Stimulated activated CD4-positive, alpha-beta T cell treated with anti-CD3 and anti-CD28 coated beads, Interleukin-4, amount 100 ng/mL, for 1 hour (primary cell): ENCODE results near the gene THAP2.
"Not testable (repeated sequence)": the region's sequence is repeated elsewhere in the genome, so short reads cannot be mapped to it uniquely, and the experiment has no call there.

ENCODE experiments used
- DNase-seq: peaks from one replicate; pipeline ENCODE4 v3.0.0-alpha.2; 2020

THAP2 gene

GRCh38 chr12:71662849-71663560 lies 1.1 kb upstream of the THAP2 start:
- peak; percentile 74 for DNase-seq

GRCh38 chr12:71664411-71665089 lies 449 bp downstream of the THAP2 start:
- DNase-seq = no peak

GRCh38 chr12:71665090-71665463 lies 976 bp downstream of the THAP2 start:
- DNase-seq = no peak

GRCh38 chr12:71666259-71666658 lies 2.2 kb downstream of the THAP2 start:
- no peak for DNase-seq

GRCh38 chr12:71671311-71671710 lies 7.2 kb downstream of the THAP2 start:
- DNase-seq = no peak

GRCh38 chr12:71671816-71672215 lies 7.7 kb downstream of the THAP2 start:
- no peak for DNase-seq

- no peak for DNase-seq
These were observed 18.4 kb downstream of the THAP2 start for GRCh38 chr12:71682466-71682865.

- no peak for DNase-seq
These were observed 19.5 kb downstream of the THAP2 start for GRCh38 chr12:71683633-71684032.

GRCh38 chr12:71684081-71684480 lies 20.0 kb downstream of the THAP2 start:
- DNase-seq = no peak

- DNase-seq = no peak
These were observed 21.3 kb downstream of the THAP2 start for GRCh38 chr12:71685312-71685906.

GRCh38 chr12:71685914-71686657 lies 22.0 kb downstream of the THAP2 start, which contains the start of gene TMEM19:
TSS of gene TMEM19 (plus strand) at chr12:71686082. CDS start at chr12:71686681, 599 bp downstream.
- DNase-seq = peak; percentile 80

GRCh38 chr12:71686658-71687025 lies 22.5 kb downstream of the THAP2 start:
- no peak for DNase-seq

GRCh38 chr12:71687172-71687571 lies 23.1 kb downstream of the THAP2 start:
- DNase-seq = not testable (repeated sequence)

- DNase-seq = no peak
These were observed 25.0 kb downstream of the THAP2 start for GRCh38 chr12:71688961-71689570.

GRCh38 chr12:71691504-71692129 lies 27.5 kb downstream of the THAP2 start:
- DNase-seq = no peak

GRCh38 chr12:71693126-71693525 lies 29.0 kb downstream of the THAP2 start:
- no peak for DNase-seq

- not testable (repeated sequence) for DNase-seq
These were observed 29.6 kb downstream of the THAP2 start for GRCh38 chr12:71693651-71694050.

GRCh38 chr12:71694099-71694820 lies 30.2 kb downstream of the THAP2 start:
- no peak for DNase-seq

- no peak for DNase-seq
These were observed 31.7 kb downstream of the THAP2 start for GRCh38 chr12:71695782-71696181.

GRCh38 chr12:71702181-71702580 lies 38.1 kb downstream of the THAP2 start:
- DNase-seq = not testable (repeated sequence)

- no peak for DNase-seq
These were observed 38.5 kb downstream of the THAP2 start for GRCh38 chr12:71702590-71702989.

GRCh38 chr12:71703206-71703605 lies 39.1 kb downstream of the THAP2 start:
- no peak for DNase-seq
